ENCODE results near the gene RHOF. TPM values are rescaled to one million over a fixed set of nuclear protein-coding genes. Genes with fewer than 3 reads are reported as not detected.
A peak's percentile ranks its signal among the peaks of the same experiment; 100 is the strongest.

Gene RHOF
- total RNA-seq, 1 experiment from 2014 or later, result 36.7 TPM

DNA sequence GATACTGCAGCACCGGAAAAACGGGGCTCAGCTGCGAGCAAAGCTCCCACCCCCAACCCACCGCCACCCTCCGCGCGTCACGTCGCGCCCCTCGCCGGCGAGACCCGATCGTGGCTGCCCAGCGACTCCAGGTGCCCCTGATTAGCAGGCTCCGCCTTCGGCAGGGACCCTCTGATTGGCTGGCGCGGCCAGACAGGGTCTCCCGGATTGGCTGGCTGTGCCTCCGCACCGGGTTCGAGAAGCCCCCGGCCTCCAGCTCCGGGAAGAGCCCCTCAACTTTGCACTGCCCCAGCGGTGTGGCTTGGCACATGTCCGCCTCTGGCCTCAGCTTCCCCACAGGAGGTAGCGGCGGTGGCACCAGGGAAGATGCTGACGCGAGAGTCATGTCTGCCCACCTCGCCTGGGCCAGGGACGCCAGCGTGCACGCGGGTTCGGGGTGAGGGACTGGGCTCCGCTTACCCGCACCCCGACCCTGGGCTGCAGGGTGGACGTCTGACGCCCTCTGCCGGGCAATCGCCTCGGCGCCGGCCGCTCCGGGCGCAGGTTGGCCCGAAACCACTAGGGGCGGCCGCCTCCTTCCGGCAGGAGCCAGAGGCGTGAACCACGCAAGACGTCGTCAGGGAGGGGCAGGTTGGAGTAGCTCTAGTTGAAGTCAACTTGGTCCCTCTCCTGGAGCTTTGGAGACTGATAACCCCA, 498 bp upstream of the RHOF start:
- POLR2A ChIA-PET, result interaction anchor here (0.5 to 1.9 kb wide), 8 partner anchors 9 to 118 kb away, joined by 3 to 17 read pairs (median 4); no protein-coding TSS in a partner anchor
- no TSS peak for BruUV-seq (replicated peaks)
- H3K9me3 Mint-ChIP-seq (ENCODE audit: unreplicated experiment), result no peaks in the 10 kb centered on the region
- peak overlapping the region; percentile 96 for H3K27ac Mint-ChIP-seq (ENCODE audit: unreplicated experiment)
- Histone ChIP-seq H3K27me3 (replicated peaks; ENCODE audit: control insufficient read depth, insufficient read depth, low read length) (no peaks in the 10 kb centered on the region), H3K4me1 (peaks cover 59% of the 10 kb centered on the region), H3K36me3 (ENCODE audit: control insufficient read depth, insufficient read depth, low read length) (no peaks in the 10 kb centered on the region; the same call in none of the 2 replicates), H3K4me3 (ENCODE audit: low read depth, low read length) (peak overlapping the region; percentile 82), H3K9me3 (no peaks in the 10 kb centered on the region)
- intact Hi-C loops (cut with micrococcal nuclease; ENCODE audit: unreplicated experiment), result loop anchor here (1.0 to 5.0 kb wide), 6 partner anchors 18 to 212 kb away; partner anchors contain the start of genes KDM2B and PSMD9
- CTCF ChIA-PET, result interaction anchor here (0.5 to 6.6 kb wide), 35 partner anchors 9 to 337 kb away, joined by 3 to 145 read pairs (median 7); partner anchors contain the start of genes PSMD9, SETD1B and TMEM120B
- H3K27me3 Mint-ChIP-seq (ENCODE audit: insufficient read depth, unreplicated experiment), result no peaks in the 10 kb centered on the region
- TF ChIP-seq, protein P1, sequence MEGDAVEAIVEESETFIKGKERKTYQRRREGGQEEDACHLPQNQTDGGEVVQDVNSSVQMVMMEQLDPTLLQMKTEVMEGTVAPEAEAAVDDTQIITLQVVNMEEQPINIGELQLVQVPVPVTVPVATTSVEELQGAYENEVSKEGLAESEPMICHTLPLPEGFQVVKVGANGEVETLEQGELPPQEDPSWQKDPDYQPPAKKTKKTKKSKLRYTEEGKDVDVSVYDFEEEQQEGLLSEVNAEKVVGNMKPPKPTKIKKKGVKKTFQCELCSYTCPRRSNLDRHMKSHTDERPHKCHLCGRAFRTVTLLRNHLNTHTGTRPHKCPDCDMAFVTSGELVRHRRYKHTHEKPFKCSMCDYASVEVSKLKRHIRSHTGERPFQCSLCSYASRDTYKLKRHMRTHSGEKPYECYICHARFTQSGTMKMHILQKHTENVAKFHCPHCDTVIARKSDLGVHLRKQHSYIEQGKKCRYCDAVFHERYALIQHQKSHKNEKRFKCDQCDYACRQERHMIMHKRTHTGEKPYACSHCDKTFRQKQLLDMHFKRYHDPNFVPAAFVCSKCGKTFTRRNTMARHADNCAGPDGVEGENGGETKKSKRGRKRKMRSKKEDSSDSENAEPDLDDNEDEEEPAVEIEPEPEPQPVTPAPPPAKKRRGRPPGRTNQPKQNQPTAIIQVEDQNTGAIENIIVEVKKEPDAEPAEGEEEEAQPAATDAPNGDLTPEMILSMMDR (IDR thresholded peaks at IDR 0.05; ENCODE audit: insufficient read depth in 1 of 2, low read depth in 1 of 2, low read length in 1 of 2, severe bottlenecking in 1 of 2, unreplicated experiment in 1 of 2), result peak; percentile 96 to 100
- H3K36me3 Mint-ChIP-seq (ENCODE audit: insufficient read depth, unreplicated experiment), result peaks cover 68% of the 10 kb centered on the region
- peaks cover 33% of the 10 kb centered on the region for H3K4me1 Mint-ChIP-seq (ENCODE audit: low read depth, unreplicated experiment)
- peak; percentile 91 to 96 for DNase-seq
- peak overlapping the region; percentile 74 for H3K4me3 Mint-ChIP-seq (ENCODE audit: unreplicated experiment)

DNA sequence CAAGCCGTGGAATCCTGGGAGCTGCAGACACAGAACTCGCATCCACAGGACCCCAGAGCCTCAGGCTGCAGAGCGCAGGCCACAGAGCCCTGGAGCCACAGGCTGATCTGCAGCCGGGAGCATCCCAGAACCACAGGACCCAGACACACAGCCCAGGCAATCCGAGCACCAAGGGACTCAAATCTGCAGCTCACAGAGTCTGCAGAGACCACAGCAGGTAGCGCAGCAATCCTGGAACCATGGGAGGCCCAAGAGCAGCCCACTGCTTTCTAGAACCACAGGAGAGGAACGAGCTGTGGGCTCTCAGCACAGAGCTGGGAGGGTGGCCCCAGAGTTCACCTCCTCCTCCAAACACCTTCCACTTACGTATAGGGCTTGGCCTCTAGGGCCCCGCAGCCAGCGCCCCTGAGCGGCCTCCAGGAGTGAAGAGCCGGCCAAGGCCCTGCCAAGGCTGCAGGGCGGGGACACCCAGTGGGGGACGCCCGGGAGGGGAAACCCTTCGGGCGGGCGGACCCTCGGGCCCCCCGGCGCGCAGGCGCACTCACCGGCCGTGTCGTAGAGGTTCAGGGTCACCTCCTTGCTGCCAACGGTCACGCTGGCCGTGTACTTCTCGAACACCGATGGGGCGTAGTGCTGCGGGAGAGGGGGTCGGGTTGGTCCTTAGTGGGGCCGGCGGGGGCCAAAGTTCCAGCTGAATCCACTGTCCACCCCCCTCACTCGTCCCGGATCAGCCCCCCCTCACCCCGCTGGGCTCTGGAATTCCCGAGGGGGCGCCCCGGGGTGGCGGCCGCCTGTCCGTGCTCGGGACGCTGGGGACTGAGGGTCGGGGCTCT, 665 bp downstream of the RHOF start:
- Histone ChIP-seq H3K27me3 (replicated peaks; ENCODE audit: control insufficient read depth, insufficient read depth, low read length) (no peaks in the 10 kb centered on the region), H3K4me1 (peaks cover 47% of the 10 kb centered on the region), H3K4me3 (ENCODE audit: low read depth, low read length) (peak overlapping the region; percentile 82), H3K36me3 (ENCODE audit: control insufficient read depth, insufficient read depth, low read length) (no peaks in the 10 kb centered on the region; the same call in 1 of the 2 replicates), H3K9me3 (no peaks in the 10 kb centered on the region)
- TF ChIP-seq, protein P1 (IDR thresholded peaks at IDR 0.05; ENCODE audit: insufficient read depth in 1 of 2, low read depth in 1 of 2, low read length in 1 of 2, severe bottlenecking in 1 of 2, unreplicated experiment in 1 of 2), result no peak
- Mint-ChIP-seq H3K4me3 (ENCODE audit: unreplicated experiment) (peak overlapping the region; percentile 74), H3K36me3 (ENCODE audit: insufficient read depth, unreplicated experiment) (peaks cover 59% of the 10 kb centered on the region), H3K4me1 (ENCODE audit: low read depth, unreplicated experiment) (peaks cover 26% of the 10 kb centered on the region), H3K27ac (ENCODE audit: unreplicated experiment) (peak overlapping the region; percentile 89), H3K27me3 (ENCODE audit: insufficient read depth, unreplicated experiment) (no peaks in the 10 kb centered on the region), H3K9me3 (ENCODE audit: unreplicated experiment) (no peaks in the 10 kb centered on the region)
- DNase-seq, result peak; percentile 69 to 77
- CTCF ChIA-PET, result interaction anchor here (0.6 to 6.6 kb wide), 12 partner anchors 10 to 397 kb away, joined by 3 to 145 read pairs (median 14); partner anchors contain the start of genes PSMD9 and SETD1B
- TSS peak; percentile 76 for BruUV-seq (replicated peaks)
- POLR2A ChIA-PET, result interaction anchor here (1.9 kb wide), 1 partner anchor 10 kb away, joined by 17 read pairs; no protein-coding TSS in a partner anchor
- intact Hi-C loops (cut with micrococcal nuclease; ENCODE audit: unreplicated experiment), result loop anchor here (5.0 kb wide), 1 partner anchor 211 kb away; the partner anchor contains the start of gene KDM2B

Data from Caco-2 (cell line).